ENCODE measurements around the gene NFIA.
"Not testable (repeated sequence)": the region's sequence is repeated elsewhere in the genome, so short reads cannot be mapped to it uniquely, and the experiment has no call there.

Gene NFIA

GRCh38 chr1:61271412-61271789 is 189.0 kb downstream of the NFIA start:
- no peak for DNase-seq (ENCODE audit: low read depth in 2 of 2)

DNA sequence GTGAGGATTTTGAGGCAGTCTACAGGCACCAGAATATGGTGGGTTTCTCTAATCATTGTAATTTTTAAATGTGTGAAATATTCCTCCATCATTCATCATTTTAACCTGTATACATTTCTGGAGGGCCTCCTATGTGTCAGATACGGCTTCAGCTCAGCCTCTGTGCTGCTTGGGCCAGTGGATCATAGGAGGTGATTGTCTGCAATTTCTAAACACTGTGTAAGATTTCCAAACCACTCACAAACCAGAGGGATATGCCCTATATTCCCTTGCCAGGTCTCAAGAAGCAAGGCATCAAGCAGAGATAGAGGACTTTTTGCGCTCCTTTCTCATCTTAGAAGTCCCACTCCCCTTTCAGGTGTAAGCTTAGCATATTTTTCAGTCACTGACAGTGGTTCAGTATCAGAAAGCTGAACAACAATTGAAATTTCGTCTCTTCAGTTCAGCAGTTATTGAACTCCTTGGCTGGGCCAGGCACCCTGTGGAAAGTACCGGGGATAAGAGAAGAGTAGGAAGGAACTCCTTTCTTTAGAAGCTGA is 190.9 kb downstream of the NFIA start:
- DNase-seq (ENCODE audit: low read depth in 2 of 2), result no peak

DNA sequence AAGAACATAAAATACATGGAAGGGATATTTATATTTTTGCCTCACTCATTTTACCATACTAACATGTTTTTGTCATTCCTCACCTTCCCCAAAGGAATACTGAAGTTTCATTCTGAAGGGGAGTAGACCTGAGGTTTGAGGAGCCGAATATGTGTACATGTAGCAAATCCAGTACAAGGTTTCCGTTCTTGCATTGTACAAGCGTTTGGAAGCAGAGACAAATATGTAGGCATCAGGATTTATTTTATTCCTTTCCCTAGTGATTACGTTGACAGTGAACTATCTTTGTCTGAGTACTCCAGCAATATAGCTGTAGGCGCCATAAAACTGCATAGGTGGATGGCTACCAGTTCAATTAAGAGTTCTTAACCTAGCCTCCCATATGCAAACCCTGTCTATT is 191.5 kb downstream of the NFIA start:
- DNase-seq (ENCODE audit: low read depth in 2 of 2), result no peak

- no peak for DNase-seq (ENCODE audit: low read depth in 2 of 2)
These were observed 192.6 kb downstream of the NFIA start for GRCh38 chr1:61274939-61275338.

DNA sequence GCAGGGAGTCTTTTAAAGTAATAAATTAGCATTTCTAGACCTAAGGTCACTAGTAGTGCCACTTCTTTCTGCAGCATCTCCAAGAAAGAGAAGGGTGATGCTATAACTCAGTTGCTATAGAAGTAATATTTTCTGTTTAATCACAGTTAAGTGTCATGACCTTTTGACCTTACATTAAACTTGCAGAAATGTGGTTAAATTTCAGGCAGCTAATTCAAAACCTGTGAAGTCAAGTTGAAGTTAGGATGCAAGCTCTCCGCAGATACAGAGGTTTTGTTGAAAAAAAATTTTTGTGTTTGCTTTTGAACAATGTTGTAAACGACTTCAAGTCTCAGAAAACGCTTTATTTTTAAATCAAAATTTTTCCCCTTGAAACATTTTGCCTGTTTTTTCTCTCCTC is 193.9 kb downstream of the NFIA start:
- no peak for DNase-seq (ENCODE audit: low read depth in 2 of 2)

DNA sequence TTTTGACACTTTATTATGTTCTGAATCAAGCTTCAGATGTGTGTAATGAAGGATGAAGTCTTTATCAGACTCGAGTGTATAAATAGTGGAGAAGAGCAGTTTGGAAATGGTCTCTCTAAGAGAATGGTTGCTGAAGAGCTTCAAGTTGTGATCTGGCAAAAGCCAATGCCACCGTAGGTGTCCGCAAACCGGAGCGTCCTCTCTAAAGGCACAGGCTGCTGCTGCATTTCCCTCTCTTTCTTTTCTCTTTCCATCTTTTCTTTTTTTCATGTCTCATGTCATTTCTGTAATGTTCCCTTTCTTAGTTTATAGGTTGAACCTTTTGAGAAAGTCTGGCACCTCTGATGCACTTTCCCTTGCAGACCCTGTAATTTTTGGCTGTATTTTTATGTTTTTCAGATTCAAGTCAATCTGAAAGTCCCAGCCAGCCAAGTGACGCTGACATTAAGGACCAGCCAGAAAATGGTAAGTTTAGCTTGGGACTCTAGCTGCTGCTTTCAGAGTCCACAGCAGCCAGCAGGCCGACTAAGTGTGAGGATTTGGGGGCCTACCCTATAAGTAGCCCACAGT is 194.8 kb downstream of the NFIA start:
- DNase-seq (ENCODE audit: low read depth in 2 of 2), result no peak

DNA sequence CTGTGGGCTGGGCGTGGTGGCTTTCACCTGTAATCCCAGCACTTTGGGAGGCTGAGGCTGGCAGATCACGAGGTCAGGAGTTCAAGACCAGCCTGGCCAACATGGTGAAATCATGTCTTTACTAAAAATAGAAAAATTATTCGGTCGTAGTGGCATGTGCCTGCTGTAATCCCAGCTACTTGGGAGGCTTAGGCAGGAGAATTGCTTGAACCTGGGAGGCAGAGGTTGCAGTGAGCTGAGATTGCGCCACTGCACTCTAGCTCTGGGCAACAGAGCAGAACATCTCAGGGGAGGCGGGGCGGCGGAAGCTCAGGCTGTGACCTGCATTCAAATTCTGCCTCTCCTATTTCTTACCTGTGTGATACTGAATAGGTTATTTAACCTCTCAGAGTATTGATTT is 196.1 kb downstream of the NFIA start:
- DNase-seq (ENCODE audit: low read depth in 2 of 2), result not testable (repeated sequence)

GRCh38 chr1:61278966-61279365 is 196.6 kb downstream of the NFIA start:
- DNase-seq (ENCODE audit: low read depth in 2 of 2), result no peak

GRCh38 chr1:61279570-61279969 is 197.2 kb downstream of the NFIA start:
- no peak for DNase-seq (ENCODE audit: low read depth in 2 of 2)

DNA sequence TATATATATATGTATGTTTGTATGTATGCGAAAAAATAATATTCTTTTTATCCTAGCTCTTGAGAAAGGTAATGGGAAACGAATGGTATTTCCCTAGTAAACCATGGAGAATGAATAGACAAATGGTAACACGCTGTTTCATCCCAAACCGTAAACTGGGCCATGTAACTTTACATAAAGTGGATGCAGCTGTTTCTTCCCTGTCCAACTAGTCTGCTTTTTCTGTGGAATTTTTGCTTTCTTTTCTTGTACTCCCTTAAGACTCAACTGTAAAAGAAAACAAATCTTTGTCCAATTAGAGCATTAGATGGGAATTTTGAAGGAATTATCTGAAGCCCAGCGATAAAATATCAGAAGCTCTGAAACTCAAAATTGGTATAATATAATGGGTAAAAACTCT is 198.1 kb downstream of the NFIA start:
- no peak for DNase-seq (ENCODE audit: low read depth in 2 of 2)

DNA sequence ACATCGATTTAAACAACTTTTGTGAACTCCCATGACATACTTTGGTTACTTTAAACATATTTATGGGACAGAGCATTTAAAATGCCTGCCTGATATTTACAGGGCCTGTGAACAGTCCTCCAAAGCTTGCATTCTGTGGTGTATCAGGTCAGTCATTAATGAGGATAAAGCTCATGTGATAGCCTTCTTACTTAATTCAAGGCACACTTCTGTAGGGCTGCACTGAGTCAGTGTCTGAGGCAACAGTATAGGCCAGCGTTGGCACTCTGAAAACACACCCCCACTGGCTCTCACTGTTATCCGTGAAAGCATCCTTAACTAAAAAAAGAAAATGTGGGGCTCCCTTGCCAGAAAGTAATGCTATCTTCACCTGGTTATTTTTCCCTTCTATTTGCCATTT is 200.0 kb downstream of the NFIA start:
- DNase-seq (ENCODE audit: low read depth in 2 of 2), result no peak

DNA sequence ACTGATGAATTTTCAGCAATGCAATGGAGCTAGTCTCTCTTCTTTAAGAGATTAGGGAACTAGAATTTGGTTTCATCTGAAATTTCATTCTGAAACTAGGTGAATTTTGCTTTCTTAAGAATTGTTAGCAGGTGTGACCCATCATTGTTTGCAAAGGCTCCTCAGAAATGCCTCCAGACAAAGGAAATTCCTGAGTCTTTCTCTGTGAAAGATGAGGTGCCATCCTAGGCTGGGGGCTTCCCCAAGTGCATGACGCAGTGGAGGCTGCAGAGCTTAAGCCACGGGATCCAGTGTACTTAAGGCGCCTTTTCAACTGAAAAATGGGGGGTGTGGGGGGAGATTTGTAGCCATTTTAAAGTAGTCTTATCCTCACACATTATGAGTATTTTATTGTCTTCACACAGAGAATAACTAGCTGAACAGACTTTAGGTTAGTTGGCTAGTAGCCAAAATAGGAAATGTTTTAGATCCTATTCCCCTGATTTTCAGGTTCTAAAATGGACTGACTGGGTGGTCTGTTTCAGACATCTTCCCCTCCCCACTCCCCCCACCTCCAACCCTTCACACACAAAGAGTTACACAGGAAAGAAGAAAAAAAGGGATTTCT is 202.0 kb downstream of the NFIA start:
- DNase-seq (ENCODE audit: low read depth in 2 of 2), result no peak

DNA sequence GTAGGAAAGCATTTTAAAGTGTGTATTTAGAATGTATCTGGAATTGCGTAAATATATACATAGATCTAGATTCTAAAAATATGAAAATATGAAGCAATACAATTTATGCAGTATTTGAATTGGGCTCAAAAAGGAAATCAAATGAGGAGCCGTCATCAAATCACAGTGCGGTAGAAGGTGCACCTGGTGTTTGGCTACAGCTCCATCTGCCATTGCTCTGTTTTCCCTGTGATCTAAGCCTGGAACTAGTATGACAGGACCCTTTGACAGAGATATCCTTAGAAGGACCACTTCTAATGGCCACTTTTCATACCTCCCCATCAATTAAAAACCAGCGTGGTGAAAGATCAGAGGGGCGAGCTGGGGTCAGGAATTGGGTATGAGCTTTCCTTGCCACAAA is 202.6 kb downstream of the NFIA start:
- no peak for DNase-seq (ENCODE audit: low read depth in 2 of 2)

- DNase-seq (ENCODE audit: low read depth in 2 of 2), result no peak
These were observed 203.1 kb downstream of the NFIA start for GRCh38 chr1:61285371-61285885.

DNA sequence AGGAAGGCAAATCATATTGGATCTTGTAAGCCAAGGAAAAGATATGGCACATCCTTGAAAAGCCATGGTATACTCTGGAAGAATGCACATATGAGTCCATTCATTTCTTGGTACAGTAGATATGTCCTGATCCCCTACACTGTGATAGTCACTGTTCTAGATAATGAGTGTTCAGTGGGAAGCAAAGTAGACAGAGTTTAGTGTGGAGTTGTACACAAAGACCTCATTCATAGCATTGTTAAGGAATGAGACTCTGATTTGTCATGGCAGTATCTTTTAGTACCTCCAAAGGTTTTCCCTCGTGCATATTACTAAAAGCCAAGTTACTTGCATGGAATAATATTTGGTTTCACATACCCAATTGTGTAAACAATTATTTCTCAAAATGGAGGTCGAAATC is 204.7 kb downstream of the NFIA start:
- DNase-seq (ENCODE audit: low read depth in 2 of 2), result no peak

- no peak for DNase-seq (ENCODE audit: low read depth in 2 of 2)
These were observed 205.4 kb downstream of the NFIA start for GRCh38 chr1:61287734-61288133.

DNA sequence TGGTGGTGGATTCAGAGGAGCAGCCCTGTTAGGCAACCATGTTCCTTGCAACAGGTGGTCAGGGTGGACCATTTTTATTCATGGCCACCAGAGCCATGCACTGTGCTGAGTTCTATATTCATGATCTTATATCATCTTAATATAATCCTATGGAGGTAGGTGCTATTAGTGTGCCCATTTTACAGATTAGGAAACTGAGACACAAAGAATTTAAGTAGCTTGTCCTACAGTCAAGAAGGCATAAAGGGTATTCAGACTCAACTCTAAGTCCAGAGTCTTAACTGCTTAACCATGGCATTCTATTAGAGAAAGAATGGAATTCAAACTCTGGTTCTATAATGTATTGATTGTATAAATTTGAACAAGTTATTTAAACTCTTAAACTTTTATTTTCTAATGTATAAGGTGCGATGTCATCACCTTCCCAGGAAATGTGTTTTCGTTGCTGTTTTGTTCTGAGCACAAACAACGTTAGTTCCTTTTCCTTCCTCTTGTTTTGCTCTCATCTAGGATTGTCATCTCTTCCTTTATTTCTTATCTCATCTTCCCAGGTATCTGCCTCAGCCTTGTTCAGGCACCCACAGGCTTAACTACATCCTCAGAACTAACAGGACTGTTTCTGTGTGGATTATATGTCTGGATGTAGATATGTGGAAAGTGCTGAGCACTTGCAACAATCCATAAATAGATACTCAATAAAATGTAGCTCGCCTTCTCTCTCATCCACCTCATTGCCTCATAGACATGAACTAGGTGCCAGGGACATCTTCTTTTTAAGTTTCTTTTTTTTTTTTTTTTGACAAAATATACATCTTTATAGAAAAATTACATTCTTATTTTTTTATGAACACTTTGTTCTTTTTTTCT is 207.1 kb downstream of the NFIA start:
- no peak for DNase-seq (ENCODE audit: low read depth in 2 of 2)

GRCh38 chr1:61290525-61290924 is 208.2 kb downstream of the NFIA start:
- no peak for DNase-seq (ENCODE audit: low read depth in 2 of 2)

- no peak for DNase-seq (ENCODE audit: low read depth in 2 of 2)
These were observed 210.8 kb downstream of the NFIA start for GRCh38 chr1:61293197-61293596.

GRCh38 chr1:61293986-61294504 is 211.7 kb downstream of the NFIA start:
- DNase-seq (ENCODE audit: low read depth in 2 of 2), result no peak

GRCh38 chr1:61294930-61295329 is 212.6 kb downstream of the NFIA start:
- no peak for DNase-seq (ENCODE audit: low read depth in 2 of 2)

DNA sequence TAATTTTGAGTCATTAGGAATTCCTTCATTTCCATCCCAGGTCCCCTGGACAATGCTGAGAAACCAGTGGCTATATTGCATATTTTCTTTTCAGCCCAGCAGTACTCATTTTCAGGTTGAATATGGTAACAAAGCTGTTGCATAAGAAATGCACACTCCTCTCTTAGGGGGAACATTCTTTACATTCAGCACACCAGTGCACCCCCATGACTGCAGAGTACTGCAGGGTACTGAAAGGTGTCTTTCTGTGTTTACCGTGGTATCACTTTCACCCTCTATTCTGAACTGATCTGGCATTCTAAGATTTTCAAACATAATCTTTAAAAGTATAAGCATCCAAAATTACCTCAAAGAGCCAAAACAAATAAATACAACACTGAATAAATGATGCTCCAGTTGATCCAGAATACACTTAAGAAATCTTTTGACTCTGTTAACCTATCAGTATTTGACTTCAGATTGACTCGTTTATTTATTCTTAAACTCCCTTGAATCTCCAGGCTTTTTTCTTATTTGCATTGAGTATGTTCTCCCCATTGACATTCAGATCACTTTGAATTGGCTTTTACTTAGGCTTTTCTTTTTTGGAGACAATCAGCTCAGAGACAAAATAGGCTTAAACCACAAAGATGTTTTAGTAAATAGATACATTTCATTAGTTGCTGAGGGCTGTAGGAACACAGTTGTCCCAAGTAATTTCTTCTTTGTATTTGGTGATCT is 213.6 kb downstream of the NFIA start:
- no peak for DNase-seq (ENCODE audit: low read depth in 2 of 2)

All from stimulated activated CD4-positive, alpha-beta T cell treated with anti-CD3 and anti-CD28 coated beads, Interleukin-1b, Interleukin-23, amount 100 ng/mL, for 4 hours (primary cell).